C4-2B (cell line): ENCODE data around the gene GMFB.

Experiments used
- H3K27ac ChIP-seq: fragments of 450-650 bp; 2 replicates; pipeline ENCODE4 v1.5.1; 2017
- CTCF ChIP-seq: fragments of 450-650 bp; conservative IDR thresholded peaks from 2 replicates; pipeline ENCODE4 v1.5.1; 2017; ENCODE audit warnings: mild to moderate bottlenecking
- ZFX ChIP-seq: fragments of 450-650 bp; IDR thresholded peaks from 2 replicates; pipeline ENCODE4 v1.6.1; 2017

GMFB gene

GRCh38 chr14:54475187-54475899, 13.4 kb downstream of the GMFB start:
- H3K27ac ChIP-seq: no peak overlapping the region
- TF ChIP-seq ZFX: no peak

- no peak overlapping the region for H3K27ac ChIP-seq
- TF ChIP-seq ZFX (no peak), CTCF (no peak)
These were observed 14.5 kb downstream of the GMFB start for GRCh38 chr14:54474232-54474793.

- TF ChIP-seq ZFX (no peak), CTCF (no peak)
- H3K27ac ChIP-seq: no peak overlapping the region
These were observed 16.5 kb downstream of the GMFB start for GRCh38 chr14:54472315-54472714.

- no peak overlapping the region for H3K27ac ChIP-seq
- TF ChIP-seq CTCF (no peak), ZFX (no peak)
These were observed 17.1 kb downstream of the GMFB start for GRCh38 chr14:54471641-54472040.

- TF ChIP-seq ZFX (no peak), CTCF (no peak)
These were observed 18.1 kb downstream of the GMFB start for GRCh38 chr14:54470701-54471100.

GRCh38 chr14:54467280-54467679, 21.5 kb downstream of the GMFB start:
- no peak for TF ChIP-seq ZFX
- TF ChIP-seq CTCF: no peak
- H3K27ac ChIP-seq: no peak overlapping the region

More at GRCh38 chr14:54470701-54471100, 18.1 kb downstream of the GMFB start:
- no peak overlapping the region for H3K27ac ChIP-seq

- no peak overlapping the region for H3K27ac ChIP-seq
- TF ChIP-seq CTCF: no peak
- TF ChIP-seq ZFX: no peak
These were observed 23.1 kb downstream of the GMFB start for GRCh38 chr14:54465654-54466053.

- H3K27ac ChIP-seq: no peak overlapping the region
- TF ChIP-seq CTCF (no peak), ZFX (no peak)
These were observed 26.7 kb downstream of the GMFB start for GRCh38 chr14:54462048-54462447.
